GM13977 (cell line): Measurements from ENCODE around the gene PPFIBP2.
"Not testable (repeated sequence)": the region's sequence is repeated elsewhere in the genome, so short reads cannot be mapped to it uniquely, and the experiment has no call there.

Source experiments
- DNase-seq: peaks from one replicate; pipeline ENCODE4 v3.0.0; 2012; ENCODE audit warnings: low spot score
- in situ Hi-C: fragments of 300-500 bp; cut with MboI; formaldehyde crosslinking; loops from one replicate; pipeline ENCODE4 v1.12.0; 2022; ENCODE audit warnings: low sequenced_read_pairs, low pct_unique_long_range_greater_than_20kb, mixed read lengths, inconsistent platforms; ENCODE audit not compliant: unreplicated experiment
- TF ChIP-seq, protein P1 (sequence below): IDR thresholded peaks from 2 replicates; pipeline ENCODE4 v1.5.1; 2012; ENCODE audit warnings: mild to moderate bottlenecking, control low read depth; ENCODE audit not compliant: insufficient read depth; ENCODE audit errors: extremely low read depth, missing control alignments

Gene PPFIBP2

DNA sequence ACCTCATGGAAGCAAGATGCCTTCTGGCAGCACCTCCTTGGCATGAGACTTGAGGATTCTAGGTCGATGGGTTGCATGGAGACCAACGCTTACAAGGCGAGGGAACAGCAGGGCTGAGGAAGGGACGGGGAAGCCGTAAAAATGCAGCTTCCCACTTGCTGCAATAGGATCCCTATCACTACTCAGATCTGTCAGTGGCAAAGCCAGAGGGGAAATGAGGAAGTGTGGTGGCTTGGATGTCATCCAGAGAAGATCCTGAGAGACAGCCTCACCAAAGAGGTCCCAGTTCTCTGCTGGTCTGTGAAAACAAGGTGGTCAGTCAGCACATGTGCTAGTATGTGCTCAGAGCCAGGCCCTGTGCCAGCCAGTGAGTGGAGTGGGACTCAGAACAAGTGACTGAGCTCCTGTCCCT lies 137.3 kb downstream of the PPFIBP2 start:
- in situ Hi-C loops = no loop called here
- TF ChIP-seq, protein P1, sequence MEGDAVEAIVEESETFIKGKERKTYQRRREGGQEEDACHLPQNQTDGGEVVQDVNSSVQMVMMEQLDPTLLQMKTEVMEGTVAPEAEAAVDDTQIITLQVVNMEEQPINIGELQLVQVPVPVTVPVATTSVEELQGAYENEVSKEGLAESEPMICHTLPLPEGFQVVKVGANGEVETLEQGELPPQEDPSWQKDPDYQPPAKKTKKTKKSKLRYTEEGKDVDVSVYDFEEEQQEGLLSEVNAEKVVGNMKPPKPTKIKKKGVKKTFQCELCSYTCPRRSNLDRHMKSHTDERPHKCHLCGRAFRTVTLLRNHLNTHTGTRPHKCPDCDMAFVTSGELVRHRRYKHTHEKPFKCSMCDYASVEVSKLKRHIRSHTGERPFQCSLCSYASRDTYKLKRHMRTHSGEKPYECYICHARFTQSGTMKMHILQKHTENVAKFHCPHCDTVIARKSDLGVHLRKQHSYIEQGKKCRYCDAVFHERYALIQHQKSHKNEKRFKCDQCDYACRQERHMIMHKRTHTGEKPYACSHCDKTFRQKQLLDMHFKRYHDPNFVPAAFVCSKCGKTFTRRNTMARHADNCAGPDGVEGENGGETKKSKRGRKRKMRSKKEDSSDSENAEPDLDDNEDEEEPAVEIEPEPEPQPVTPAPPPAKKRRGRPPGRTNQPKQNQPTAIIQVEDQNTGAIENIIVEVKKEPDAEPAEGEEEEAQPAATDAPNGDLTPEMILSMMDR = no peak
- no peak for DNase-seq

DNA sequence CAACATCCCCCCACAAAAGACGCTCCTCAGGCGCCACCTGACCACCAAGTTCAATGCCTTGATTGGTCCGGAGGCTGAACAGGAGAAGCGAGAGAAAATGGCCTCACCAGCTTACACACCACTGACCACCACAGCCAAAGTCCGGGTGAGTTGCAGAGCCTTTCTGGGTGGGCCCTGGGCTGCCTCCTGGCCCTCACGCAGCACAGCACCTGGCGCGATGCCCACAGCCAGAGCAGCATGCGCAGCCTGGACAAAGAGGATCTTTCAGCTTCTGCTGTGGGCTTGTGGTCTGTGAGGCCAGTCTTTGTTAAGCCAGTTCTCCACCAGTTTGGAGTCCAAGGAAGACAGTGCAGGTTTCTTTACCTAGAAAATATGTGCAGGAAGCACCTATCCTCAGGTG lies 137.9 kb downstream of the PPFIBP2 start:
- in situ Hi-C loops = no loop called here
- TF ChIP-seq, protein P1 = no peak
- DNase-seq = no peak

DNA sequence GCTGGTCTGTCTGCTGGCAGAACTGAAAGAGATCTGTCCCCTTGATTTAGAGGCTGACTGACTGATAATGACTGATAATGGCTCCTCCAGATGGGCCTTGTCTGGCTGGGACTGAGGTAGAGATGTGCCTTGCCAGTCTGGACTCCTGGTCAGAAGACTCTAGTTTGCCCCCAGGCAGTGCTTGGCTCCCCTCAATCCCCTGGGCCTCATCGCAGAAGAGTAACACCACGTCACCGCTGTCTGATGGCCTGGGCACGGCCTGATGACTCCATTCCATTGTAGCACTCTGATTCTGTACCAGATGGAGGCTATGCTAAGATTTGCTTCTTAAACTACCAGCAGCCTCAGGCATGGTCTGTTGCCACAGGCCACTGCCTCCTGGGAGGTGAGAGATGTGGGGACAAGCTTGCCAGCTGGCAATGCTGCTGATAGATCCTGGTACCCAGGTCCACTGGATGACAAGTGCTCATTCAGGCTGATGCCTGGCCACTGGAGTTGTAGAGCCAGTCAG lies 140.5 kb downstream of the PPFIBP2 start:
- TF ChIP-seq, protein P1 = no peak
- no peak for DNase-seq
- in situ Hi-C loops = no loop called here

DNA sequence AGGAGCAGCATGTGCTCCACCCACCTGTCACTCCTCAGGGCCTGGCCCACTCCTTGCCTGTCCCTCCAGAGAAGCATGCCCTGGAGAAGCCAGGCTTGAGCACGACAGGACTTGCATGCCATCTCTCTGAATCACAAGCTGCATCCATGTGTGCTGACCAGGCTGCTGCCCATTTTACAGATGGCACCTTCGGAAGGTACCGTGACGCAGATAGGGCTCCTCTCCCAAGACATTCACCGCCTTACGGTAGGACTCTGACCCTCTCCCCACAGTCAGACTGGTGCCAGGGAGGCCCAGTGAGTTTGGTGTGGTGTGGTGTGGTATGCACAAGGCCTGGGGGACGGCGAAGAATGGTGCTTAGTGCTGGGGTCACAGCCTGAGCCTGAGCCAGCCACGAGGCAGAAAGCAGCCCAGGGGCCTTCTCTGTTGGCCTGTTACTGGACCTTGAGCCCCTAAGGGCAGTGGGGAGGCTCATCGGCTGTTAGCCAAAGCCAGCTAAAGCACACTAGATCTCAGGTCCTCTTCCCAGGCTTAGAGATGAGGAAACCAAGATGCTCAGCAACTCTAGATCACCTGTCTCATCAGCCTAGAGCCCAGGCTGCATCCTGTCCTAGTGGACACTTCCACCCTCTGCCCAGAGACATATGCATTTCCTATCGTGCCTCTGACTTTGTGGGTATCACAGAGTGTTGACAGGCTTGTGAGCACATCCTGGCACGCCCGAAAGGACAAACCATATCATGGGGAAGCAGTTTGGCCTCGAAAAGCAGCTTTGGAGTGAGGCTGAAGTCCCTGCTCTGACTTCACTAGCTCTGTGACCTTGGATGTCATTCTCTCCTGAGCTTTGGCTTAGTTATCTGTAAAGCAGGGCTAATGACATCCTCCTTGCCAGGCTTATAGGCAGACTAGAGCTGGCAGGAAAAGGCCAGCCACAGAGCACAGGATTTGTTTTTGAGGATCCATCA lies 141.7 kb downstream of the PPFIBP2 start:
- TF ChIP-seq, protein P1 = no peak
- in situ Hi-C loops = no loop called here
- no peak for DNase-seq

DNA sequence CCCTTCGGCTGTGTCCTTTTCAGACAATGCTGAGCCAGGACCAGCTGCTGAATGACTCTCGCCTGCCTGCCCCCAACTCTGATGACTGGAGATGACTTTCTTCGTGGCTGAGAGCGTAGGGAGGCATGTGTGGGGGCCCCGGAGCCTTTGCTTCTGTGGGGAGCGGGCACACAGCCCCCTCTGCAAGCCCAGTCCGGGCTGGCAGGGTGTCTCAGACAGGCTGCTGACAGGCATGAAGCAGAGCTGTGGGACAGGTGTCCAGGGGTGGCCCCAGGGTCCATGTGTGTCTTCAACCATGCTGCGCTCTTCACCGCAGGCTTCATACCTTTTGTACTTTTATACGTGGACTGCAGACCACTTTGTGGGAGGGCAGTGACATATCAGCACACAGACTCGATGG lies 142.9 kb downstream of the PPFIBP2 start:
- TF ChIP-seq, protein P1 = no peak
- in situ Hi-C loops = no loop called here
- no peak for DNase-seq

DNA sequence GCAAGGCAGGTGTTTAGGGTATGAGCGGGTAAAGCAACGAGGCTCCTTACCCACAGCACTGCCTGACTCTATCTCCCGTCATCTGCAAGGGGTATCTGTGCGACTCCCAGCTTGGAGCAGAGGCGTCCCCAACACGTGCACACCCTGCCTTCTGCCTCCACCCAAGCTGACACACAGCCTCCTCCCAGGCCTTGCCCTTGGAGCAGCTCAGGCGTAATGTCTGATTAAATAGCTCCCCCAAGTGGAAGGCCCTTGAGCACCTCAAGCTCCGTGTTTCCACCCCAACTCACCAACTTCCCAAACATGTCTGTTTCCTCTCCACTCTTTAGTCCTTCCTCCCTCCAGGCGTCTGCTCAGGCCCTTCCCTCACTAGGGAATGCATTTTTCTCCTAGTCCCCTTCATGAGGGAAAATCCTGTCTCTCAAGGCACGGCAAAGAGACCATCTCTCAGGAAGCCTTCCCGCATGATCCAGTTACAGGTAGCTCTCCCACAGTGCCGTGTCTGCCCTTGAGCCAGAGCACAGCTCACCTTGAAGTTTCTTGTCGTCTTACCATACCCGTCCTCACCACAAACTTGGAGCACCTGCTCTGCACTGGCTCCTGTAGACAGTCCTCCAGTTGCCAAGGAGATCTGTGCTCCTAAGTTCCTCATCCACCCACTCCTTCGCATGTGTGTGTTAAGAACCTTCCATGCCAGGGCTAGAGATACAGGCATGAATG lies 143.7 kb downstream of the PPFIBP2 start:
- in situ Hi-C loops = no loop called here
- DNase-seq = peak; percentile 28
- TF ChIP-seq, protein P1 = peak; percentile 51

DNA sequence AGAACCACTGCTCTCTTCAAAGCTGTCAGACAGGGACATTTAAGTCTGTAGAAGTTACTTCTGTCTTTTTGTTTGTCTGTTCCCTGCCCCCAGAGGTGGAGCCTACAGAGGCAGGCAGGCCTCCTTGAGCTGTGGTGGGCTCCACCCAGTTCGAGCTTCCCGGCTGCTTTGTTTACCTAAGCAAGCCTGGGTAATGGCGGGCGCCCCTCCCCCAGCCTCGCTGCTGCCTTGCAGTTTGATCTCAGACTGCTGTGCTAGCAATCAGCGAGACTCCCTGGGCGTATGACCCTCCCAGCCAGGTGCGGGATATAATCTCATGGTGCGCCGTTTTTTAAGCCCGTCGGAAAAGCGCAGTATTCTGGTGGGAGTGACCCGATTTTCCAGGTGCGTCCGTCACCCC lies 149.7 kb downstream of the PPFIBP2 start:
- DNase-seq, in situ Hi-C loops: not testable (repeated sequence)
